Caco-2 (cell line): Measurements from ENCODE around the gene SEMA3C. TPM values are rescaled to one million over a fixed set of nuclear protein-coding genes. Genes with fewer than 3 reads are reported as not detected.

Experiments used
- BruUV-seq: library from RNA; stranded (reverse); fragments of 400-500 nt; replicated peaks from 2 replicates; lab custom pipeline; 2021; lab: Mats Ljungman, UMichigan
- CTCF ChIA-PET: fragments of 300-600 bp; sonication (Branson Sonifier 250); formaldehyde crosslinking; loops from one replicate; lab custom pipeline; 2022; ENCODE audit warnings: antibody characterized with exemption; lab: Charles Lee
- POLR2A ChIA-PET: fragments of 300-600 bp; sonication (Branson Sonifier 250); formaldehyde crosslinking; loops from one replicate; lab custom pipeline; 2022; ENCODE audit warnings: antibody characterized with exemption; lab: Charles Lee
- DNase-seq, 2 experiments: peaks; one replicate each; pipeline versions ENCODE4 v3.0.0 to v3.0.0-alpha.2; 2020 to 2022
- H3K27me3 ChIP-seq: replicated peaks from 2 replicates; pipeline ENCODE4 v1.6.0; 2011; ENCODE audit warnings: low read length; ENCODE audit not compliant: control insufficient read depth, insufficient read depth
- H3K36me3 ChIP-seq: 2 replicates; pipeline ENCODE4 v1.5.1; 2011; ENCODE audit warnings: low read length; ENCODE audit not compliant: control insufficient read depth, insufficient read depth
- H3K4me1 ChIP-seq: fragments of 250-450 bp; sonication (Bioruptor Pico); 2 replicates; pipeline ENCODE4 v1.5.1; 2020; ENCODE audit warnings: mild to moderate bottlenecking
- H3K4me3 ChIP-seq: 2 replicates; pipeline ENCODE4 v1.5.1; 2011; ENCODE audit warnings: low read depth, mild to moderate bottlenecking, control low read depth, low read length
- H3K9me3 ChIP-seq: fragments of 250-450 bp; sonication (Bioruptor Pico); 2 replicates; pipeline ENCODE4 v1.5.1; 2020; ENCODE audit warnings: mild to moderate bottlenecking, moderate library complexity
- H3K27ac Mint-ChIP-seq: one replicate; pipeline ENCODE4 v1.8.0; 2022; ENCODE audit warnings: mixed read lengths; ENCODE audit not compliant: unreplicated experiment
- H3K27me3 Mint-ChIP-seq: one replicate; pipeline ENCODE4 v1.8.0; 2022; ENCODE audit warnings: mixed read lengths; ENCODE audit not compliant: insufficient read depth, unreplicated experiment
- H3K36me3 Mint-ChIP-seq: one replicate; pipeline ENCODE4 v1.8.0; 2022; ENCODE audit warnings: mild to moderate bottlenecking, mixed read lengths; ENCODE audit not compliant: insufficient read depth, unreplicated experiment
- H3K4me1 Mint-ChIP-seq: one replicate; pipeline ENCODE4 v1.8.0; 2022; ENCODE audit warnings: low read depth, mixed read lengths; ENCODE audit not compliant: unreplicated experiment
- H3K4me3 Mint-ChIP-seq: one replicate; pipeline ENCODE4 v1.8.0; 2022; ENCODE audit warnings: mild to moderate bottlenecking, moderate library complexity, mixed read lengths; ENCODE audit not compliant: unreplicated experiment
- H3K9me3 Mint-ChIP-seq: one replicate; pipeline ENCODE4 v1.8.0; 2022; ENCODE audit warnings: mixed read lengths; ENCODE audit not compliant: unreplicated experiment
- CTCF ChIP-seq, 2 experiments: fragments of 200-600 bp in 1 of 2; IDR thresholded peaks; 1 replicate in 1 of 2; 2 replicates in 1 of 2; pipeline versions ENCODE4 v1.5.1 to v1.8.0; 2011 to 2022; ENCODE audit warnings: antibody characterized with exemption in 1 of 2, control low read depth in 1 of 2, inconsistent platforms in 1 of 2, low read depth in 1 of 2, low read length in 1 of 2, mild to moderate bottlenecking in 1 of 2, moderate library complexity in 1 of 2; ENCODE audit not compliant: insufficient read depth in 1 of 2, severe bottlenecking in 1 of 2, unreplicated experiment in 1 of 2
- intact Hi-C: fragments of 100-400 bp; cut with micrococcal nuclease; formaldehyde crosslinking; loops from one replicate; pipeline ENCODE4 v1.10.0; 2022; ENCODE audit not compliant: unreplicated experiment
- total RNA-seq: library from RNA; stranded (reverse); gene quantifications from 2 replicates; pipeline ENCODE4 v1.2.3, GENCODE V29; 2022

Gene SEMA3C
- total RNA-seq, 1 experiment from 2014 or later, result 25.8 TPM

- H3K36me3 ChIP-seq, result no peaks in the 10 kb centered on the region
- no peaks in the 10 kb centered on the region for H3K27me3 Mint-ChIP-seq
- BruUV-seq, result no TSS peak
These were observed 116.3 kb downstream of the SEMA3C start for GRCh38 chr7:80802527-80802926.

GRCh38 chr7:80794631-80795573 lies 123.9 kb downstream of the SEMA3C start:
- Histone ChIP-seq H3K4me1 (no peaks in the 10 kb centered on the region), H3K27me3 (no peaks in the 10 kb centered on the region), H3K36me3 (no peaks in the 10 kb centered on the region), H3K4me3 (no peak overlapping the region), H3K9me3 (no peaks in the 10 kb centered on the region)
- CTCF ChIA-PET, result interaction anchor here (0.7 kb wide), 1 partner anchor 675 kb away, joined by 3 read pairs; no protein-coding TSS in a partner anchor
- no peak for DNase-seq
- no TSS peak for BruUV-seq
- no peak overlapping the region for H3K27ac Mint-ChIP-seq
- no peaks in the 10 kb centered on the region for H3K27me3 Mint-ChIP-seq
- H3K4me3 Mint-ChIP-seq, result no peak overlapping the region
- intact Hi-C loops, result no loop called here
- no peaks in the 10 kb centered on the region for H3K4me1 Mint-ChIP-seq
- POLR2A ChIA-PET, result no interaction called here
- no peaks in the 10 kb centered on the region for H3K9me3 Mint-ChIP-seq
- TF ChIP-seq CTCF (IDR thresholded peaks at IDR 0.05; ENCODE audit: insufficient read depth in 1 of 2, low read depth in 1 of 2, low read length in 1 of 2, severe bottlenecking in 1 of 2, unreplicated experiment in 1 of 2), result no peak
- H3K36me3 Mint-ChIP-seq, result peaks cover 16% of the 10 kb centered on the region

More at GRCh38 chr7:80802527-80802926, 116.3 kb downstream of the SEMA3C start:
- intact Hi-C loops, result no loop called here
- Mint-ChIP-seq H3K4me1 (no peaks in the 10 kb centered on the region), H3K4me3 (no peak overlapping the region), H3K27ac (no peak overlapping the region), H3K9me3 (no peaks in the 10 kb centered on the region), H3K36me3 (no peaks in the 10 kb centered on the region)
- Histone ChIP-seq H3K4me3 (no peak overlapping the region), H3K9me3 (no peaks in the 10 kb centered on the region), H3K27me3 (no peaks in the 10 kb centered on the region), H3K4me1 (no peaks in the 10 kb centered on the region)
- TF ChIP-seq CTCF (IDR thresholded peaks at IDR 0.05; ENCODE audit: insufficient read depth in 1 of 2, low read depth in 1 of 2, low read length in 1 of 2, severe bottlenecking in 1 of 2, unreplicated experiment in 1 of 2), result no peak
- CTCF ChIA-PET, result no interaction called here
- DNase-seq, result no peak
- POLR2A ChIA-PET, result no interaction called here

GRCh38 chr7:80791509-80791929 lies 127.3 kb downstream of the SEMA3C start:
- H3K9me3 Mint-ChIP-seq, result no peaks in the 10 kb centered on the region
- BruUV-seq, result no TSS peak
- no peak for TF ChIP-seq CTCF (IDR thresholded peaks at IDR 0.05; ENCODE audit: insufficient read depth in 1 of 2, low read depth in 1 of 2, low read length in 1 of 2, severe bottlenecking in 1 of 2, unreplicated experiment in 1 of 2)
- no peaks in the 10 kb centered on the region for H3K4me1 ChIP-seq
- H3K4me3 Mint-ChIP-seq, result no peak overlapping the region
- ChIA-PET CTCF (no interaction called here), POLR2A (no interaction called here)
- no peak overlapping the region for H3K27ac Mint-ChIP-seq
- no peaks in the 10 kb centered on the region for H3K27me3 ChIP-seq
- H3K36me3 ChIP-seq, result no peaks in the 10 kb centered on the region
- DNase-seq, result no peak
- intact Hi-C loops, result no loop called here
- no peaks in the 10 kb centered on the region for H3K4me1 Mint-ChIP-seq
- H3K27me3 Mint-ChIP-seq, result no peaks in the 10 kb centered on the region
- no peaks in the 10 kb centered on the region for H3K9me3 ChIP-seq
- H3K4me3 ChIP-seq, result no peak overlapping the region
- peaks cover 29% of the 10 kb centered on the region for H3K36me3 Mint-ChIP-seq
